Measurements from ENCODE around the gene PPIP5K2. TPM values are rescaled to one million over a fixed set of nuclear protein-coding genes. Genes with fewer than 3 reads are reported as not detected.

PPIP5K2 gene
- total RNA-seq, 1 experiment from 2014 or later, result 75.6 TPM

- intact Hi-C loops (cut with micrococcal nuclease; ENCODE audit: unreplicated experiment), result no loop called here
- Histone ChIP-seq H3K4me1 (ENCODE audit: insufficient read depth, low read length, poor library complexity, severe bottlenecking) (no peaks in the 10 kb centered on the region), H3K36me3 (ENCODE audit: insufficient read depth, low read length, poor library complexity, severe bottlenecking) (no peaks in the 10 kb centered on the region)
These were observed 2.1 kb downstream of the PPIP5K2 start for GRCh38 chr5:103122242-103122641.

GRCh38 chr5:103126557-103126956, 6.5 kb downstream of the PPIP5K2 start:
- H3K4me1 ChIP-seq (ENCODE audit: insufficient read depth, low read length, poor library complexity, severe bottlenecking), result no peaks in the 10 kb centered on the region
- intact Hi-C loops (cut with micrococcal nuclease; ENCODE audit: unreplicated experiment), result no loop called here
- POLR2A ChIA-PET (ENCODE audit: low non-redundant PET), result no interaction called here

More at GRCh38 chr5:103122242-103122641, 2.1 kb downstream of the PPIP5K2 start:
- CTCF ChIA-PET, result no interaction called here
- DNase-seq (ENCODE audit: low spot score), result no peak
- Histone ChIP-seq H3K27me3 (replicated peaks; ENCODE audit: insufficient read depth, low read depth, low read length, poor library complexity) (no peaks in the 10 kb centered on the region), H3K4me3 (ENCODE audit: low read depth, low read length, poor library complexity, severe bottlenecking) (no peak overlapping the region), H3K27ac (ENCODE audit: low read depth, low read length, poor library complexity, severe bottlenecking) (no peak overlapping the region), H3K9me3 (ENCODE audit: low read depth, low read length, poor library complexity, severe bottlenecking) (no peaks in the 10 kb centered on the region)
- no TSS peak for BruUV-seq (replicated peaks)
- POLR2A ChIA-PET (ENCODE audit: low non-redundant PET), result no interaction called here
- no peak for TF ChIP-seq CTCF (conservative IDR thresholded peaks at IDR 0.05; ENCODE audit: low read depth, low read length)
- no peak for TF ChIP-seq EZH2 (IDR thresholded peaks at IDR 0.05; ENCODE audit: borderline replicate concordance, low read depth, low read length, poor library complexity, severe bottlenecking)

GRCh38 chr5:103127292-103127817, 7.3 kb downstream of the PPIP5K2 start:
- H3K27ac ChIP-seq (ENCODE audit: low read depth, low read length, poor library complexity, severe bottlenecking), result no peak overlapping the region
- ChIA-PET POLR2A (ENCODE audit: low non-redundant PET) (no interaction called here), CTCF (no interaction called here)
- no TSS peak for BruUV-seq (replicated peaks)
- no peaks in the 10 kb centered on the region for H3K4me1 ChIP-seq (ENCODE audit: insufficient read depth, low read length, poor library complexity, severe bottlenecking)
- DNase-seq (ENCODE audit: low spot score), result no peak
- H3K9me3 ChIP-seq (ENCODE audit: low read depth, low read length, poor library complexity, severe bottlenecking), result no peaks in the 10 kb centered on the region
- no peak for TF ChIP-seq CTCF (conservative IDR thresholded peaks at IDR 0.05; ENCODE audit: low read depth, low read length)
- no peak for TF ChIP-seq EZH2 (IDR thresholded peaks at IDR 0.05; ENCODE audit: borderline replicate concordance, low read depth, low read length, poor library complexity, severe bottlenecking)
- H3K4me3 ChIP-seq (ENCODE audit: low read depth, low read length, poor library complexity, severe bottlenecking), result no peak overlapping the region
- no peaks in the 10 kb centered on the region for H3K36me3 ChIP-seq (ENCODE audit: insufficient read depth, low read length, poor library complexity, severe bottlenecking)
- H3K27me3 ChIP-seq (replicated peaks; ENCODE audit: insufficient read depth, low read depth, low read length, poor library complexity), result no peaks in the 10 kb centered on the region
- intact Hi-C loops (cut with micrococcal nuclease; ENCODE audit: unreplicated experiment), result no loop called here

More at GRCh38 chr5:103126557-103126956, 6.5 kb downstream of the PPIP5K2 start:
- no peak for DNase-seq (ENCODE audit: low spot score)
- CTCF ChIA-PET, result no interaction called here
- H3K27me3 ChIP-seq (replicated peaks; ENCODE audit: insufficient read depth, low read depth, low read length, poor library complexity), result no peaks in the 10 kb centered on the region
- no peaks in the 10 kb centered on the region for H3K9me3 ChIP-seq (ENCODE audit: low read depth, low read length, poor library complexity, severe bottlenecking)
- no peak overlapping the region for H3K4me3 ChIP-seq (ENCODE audit: low read depth, low read length, poor library complexity, severe bottlenecking)
- H3K36me3 ChIP-seq (ENCODE audit: insufficient read depth, low read length, poor library complexity, severe bottlenecking), result no peaks in the 10 kb centered on the region
- no TSS peak for BruUV-seq (replicated peaks)
- TF ChIP-seq CTCF (conservative IDR thresholded peaks at IDR 0.05; ENCODE audit: low read depth, low read length) (no peak), EZH2 (IDR thresholded peaks at IDR 0.05; ENCODE audit: borderline replicate concordance, low read depth, low read length, poor library complexity, severe bottlenecking) (no peak)
- no peak overlapping the region for H3K27ac ChIP-seq (ENCODE audit: low read depth, low read length, poor library complexity, severe bottlenecking)

All from A673 (cell line).